ENCODE results near the gene CTPS1.

CTPS1 gene

DNA sequence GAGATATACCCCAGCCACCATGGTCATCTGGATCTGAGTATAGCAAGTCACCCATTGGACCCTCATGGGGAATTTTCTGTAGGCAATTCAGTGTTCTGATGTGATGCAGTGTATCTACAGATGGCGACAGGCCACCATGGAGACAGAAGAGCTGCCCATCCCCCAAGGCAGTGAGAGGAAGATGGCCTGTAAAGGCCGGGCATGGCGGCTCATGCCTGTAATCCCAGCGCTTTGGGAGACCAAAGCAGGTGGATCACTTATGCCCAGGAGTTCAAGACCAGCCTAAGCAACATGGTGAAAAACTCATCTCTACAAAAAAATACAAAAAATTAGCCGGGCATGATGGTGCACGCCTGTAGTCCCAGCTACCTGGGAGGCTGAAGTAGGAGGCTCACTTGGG is 41.1 kb upstream of the CTPS1 start:
- TF ChIP-seq, protein P1, sequence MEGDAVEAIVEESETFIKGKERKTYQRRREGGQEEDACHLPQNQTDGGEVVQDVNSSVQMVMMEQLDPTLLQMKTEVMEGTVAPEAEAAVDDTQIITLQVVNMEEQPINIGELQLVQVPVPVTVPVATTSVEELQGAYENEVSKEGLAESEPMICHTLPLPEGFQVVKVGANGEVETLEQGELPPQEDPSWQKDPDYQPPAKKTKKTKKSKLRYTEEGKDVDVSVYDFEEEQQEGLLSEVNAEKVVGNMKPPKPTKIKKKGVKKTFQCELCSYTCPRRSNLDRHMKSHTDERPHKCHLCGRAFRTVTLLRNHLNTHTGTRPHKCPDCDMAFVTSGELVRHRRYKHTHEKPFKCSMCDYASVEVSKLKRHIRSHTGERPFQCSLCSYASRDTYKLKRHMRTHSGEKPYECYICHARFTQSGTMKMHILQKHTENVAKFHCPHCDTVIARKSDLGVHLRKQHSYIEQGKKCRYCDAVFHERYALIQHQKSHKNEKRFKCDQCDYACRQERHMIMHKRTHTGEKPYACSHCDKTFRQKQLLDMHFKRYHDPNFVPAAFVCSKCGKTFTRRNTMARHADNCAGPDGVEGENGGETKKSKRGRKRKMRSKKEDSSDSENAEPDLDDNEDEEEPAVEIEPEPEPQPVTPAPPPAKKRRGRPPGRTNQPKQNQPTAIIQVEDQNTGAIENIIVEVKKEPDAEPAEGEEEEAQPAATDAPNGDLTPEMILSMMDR (IDR thresholded peaks at IDR 0.05; ENCODE audit: control extremely low read depth, extremely low read depth, low read depth, missing control alignments): no peak
- ChIA-PET CTCF (interaction anchor here (0.6 to 12.0 kb wide), 2 partner anchors 14 to 70 kb away, joined by 3 to 144 read pairs; no protein-coding TSS in a partner anchor), POLR2A (no interaction called here)
- no peak for DNase-seq (ENCODE audit: extremely low spot score)

DNA sequence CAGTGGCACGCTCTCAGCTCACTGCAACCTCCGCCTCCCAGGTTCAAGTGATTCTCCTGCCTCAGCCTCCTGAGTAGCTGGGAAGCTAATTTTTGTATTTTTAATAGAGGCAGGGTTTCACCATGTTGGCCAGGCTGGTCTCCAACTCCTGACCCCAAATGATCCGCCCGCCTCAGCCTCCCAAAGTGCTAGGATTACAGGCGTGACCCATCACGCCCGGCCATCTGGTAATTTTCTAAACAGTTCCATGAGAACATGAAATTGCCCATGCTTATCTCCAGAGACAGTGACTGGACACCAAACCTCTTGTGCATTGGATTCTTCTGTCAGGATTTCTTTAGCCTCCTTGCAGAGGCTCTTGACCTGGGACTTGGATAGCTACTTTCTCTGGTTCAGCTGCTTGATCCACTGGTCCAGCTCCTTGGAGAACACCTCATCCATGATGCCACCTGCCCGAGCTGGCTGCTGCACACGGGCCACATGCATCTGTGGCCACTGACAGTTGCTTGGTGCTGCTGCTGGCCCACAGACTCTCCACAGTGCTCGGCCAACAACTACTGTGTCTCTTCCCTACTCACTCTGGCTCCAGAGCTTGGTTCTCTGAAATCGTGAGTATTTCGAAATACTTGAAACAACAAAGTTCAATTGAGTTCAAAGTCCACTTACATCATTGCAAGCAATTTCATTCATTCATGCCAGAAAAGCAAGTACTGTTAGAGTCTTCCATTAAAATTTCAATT is 40.0 kb upstream of the CTPS1 start:
- POLR2A ChIA-PET: no interaction called here
- no peak for DNase-seq (ENCODE audit: extremely low spot score)
- TF ChIP-seq, protein P1 (IDR thresholded peaks at IDR 0.05; ENCODE audit: control extremely low read depth, extremely low read depth, low read depth, missing control alignments): no peak
- CTCF ChIA-PET: interaction anchor here (0.8 to 12.0 kb wide), 2 partner anchors 13 to 34 kb away, joined by 3 to 144 read pairs; no protein-coding TSS in a partner anchor

DNA sequence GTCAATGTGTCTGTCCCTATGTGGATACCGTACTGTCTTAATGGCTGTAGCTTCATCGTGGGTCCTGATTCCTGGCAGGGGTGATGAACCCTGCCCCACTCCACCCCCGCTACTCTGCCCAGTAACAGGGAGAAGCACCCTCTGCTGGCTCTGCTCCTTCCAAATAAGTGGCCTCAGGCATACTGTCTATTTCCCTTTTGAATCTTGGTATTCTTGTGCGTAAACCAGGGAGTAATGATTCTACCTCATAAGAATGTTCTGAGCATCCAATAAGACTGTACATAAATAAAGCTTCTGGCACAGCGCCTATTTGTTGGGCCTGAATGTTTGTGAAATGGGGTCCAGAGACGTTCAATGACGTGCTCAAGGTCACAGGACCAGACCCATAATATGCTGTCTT is 35.2 kb upstream of the CTPS1 start:
- no peak for DNase-seq (ENCODE audit: extremely low spot score)
- ChIA-PET CTCF (interaction anchor here (1.0 to 12.0 kb wide), 5 partner anchors 8 to 332 kb away, joined by 4 to 144 read pairs (median 6); no protein-coding TSS in a partner anchor), POLR2A (no interaction called here)
- TF ChIP-seq, protein P1 (IDR thresholded peaks at IDR 0.05; ENCODE audit: control extremely low read depth, extremely low read depth, low read depth, missing control alignments): no peak

DNA sequence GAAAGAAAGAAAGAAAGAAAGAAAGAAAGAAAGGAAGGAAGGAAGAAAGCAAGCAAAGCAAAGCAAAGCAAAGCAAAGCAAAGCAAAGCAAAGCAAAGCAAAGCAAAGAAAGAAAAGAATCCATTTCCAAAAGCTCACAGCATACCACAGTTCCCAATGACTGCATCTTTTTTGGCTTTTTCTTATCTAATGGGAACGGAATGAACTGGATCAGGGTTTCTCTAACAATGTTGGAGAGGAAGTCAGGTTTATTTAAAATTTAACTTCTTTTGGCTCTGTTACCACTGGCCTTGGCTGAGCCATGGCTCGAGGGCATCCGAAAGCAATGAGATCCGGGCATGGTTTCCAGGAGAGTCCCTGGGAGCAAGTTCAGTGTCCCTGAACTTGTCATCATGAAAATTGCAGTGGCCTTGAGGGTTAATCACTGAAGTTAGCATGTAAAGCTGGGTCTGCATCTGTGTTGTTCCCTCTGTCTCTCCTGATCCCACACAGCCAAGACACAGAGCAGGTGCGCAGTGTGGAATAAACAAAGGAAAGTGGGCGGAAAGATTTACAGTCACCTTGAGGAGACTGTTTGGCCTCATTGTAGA is 34.6 kb upstream of the CTPS1 start:
- TF ChIP-seq, protein P1 (IDR thresholded peaks at IDR 0.05; ENCODE audit: control extremely low read depth, extremely low read depth, low read depth, missing control alignments): no peak
- DNase-seq (ENCODE audit: extremely low spot score): no peak
- ChIA-PET CTCF (interaction anchor here (1.8 to 12.0 kb wide), 3 partner anchors 7 to 333 kb away, joined by 6 to 144 read pairs (median 7); no protein-coding TSS in a partner anchor), POLR2A (no interaction called here)

DNA sequence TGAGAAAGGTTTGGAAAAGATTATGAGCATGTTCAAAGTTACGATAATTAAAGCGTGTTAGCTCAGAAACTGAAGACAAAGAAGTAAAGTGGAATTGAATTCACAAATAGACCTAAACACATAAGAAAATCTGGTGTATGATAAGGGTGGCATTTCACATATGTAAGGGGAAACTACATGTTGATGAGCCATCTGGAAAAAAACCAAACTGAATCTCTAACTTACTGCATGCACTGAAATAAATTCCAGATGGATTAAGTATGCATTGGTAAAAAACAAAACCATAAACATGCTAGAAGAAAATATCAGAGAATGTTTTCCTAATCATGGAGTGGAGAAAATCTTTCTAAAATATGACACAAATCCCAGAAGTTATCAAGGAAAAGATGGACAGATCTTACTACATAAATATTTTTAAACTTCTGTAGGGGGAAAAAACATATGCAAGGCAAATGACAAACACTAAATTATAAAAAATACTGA is 34.0 kb upstream of the CTPS1 start:
- TF ChIP-seq, protein P1 (IDR thresholded peaks at IDR 0.05; ENCODE audit: control extremely low read depth, extremely low read depth, low read depth, missing control alignments): no peak
- POLR2A ChIA-PET: no interaction called here

DNA sequence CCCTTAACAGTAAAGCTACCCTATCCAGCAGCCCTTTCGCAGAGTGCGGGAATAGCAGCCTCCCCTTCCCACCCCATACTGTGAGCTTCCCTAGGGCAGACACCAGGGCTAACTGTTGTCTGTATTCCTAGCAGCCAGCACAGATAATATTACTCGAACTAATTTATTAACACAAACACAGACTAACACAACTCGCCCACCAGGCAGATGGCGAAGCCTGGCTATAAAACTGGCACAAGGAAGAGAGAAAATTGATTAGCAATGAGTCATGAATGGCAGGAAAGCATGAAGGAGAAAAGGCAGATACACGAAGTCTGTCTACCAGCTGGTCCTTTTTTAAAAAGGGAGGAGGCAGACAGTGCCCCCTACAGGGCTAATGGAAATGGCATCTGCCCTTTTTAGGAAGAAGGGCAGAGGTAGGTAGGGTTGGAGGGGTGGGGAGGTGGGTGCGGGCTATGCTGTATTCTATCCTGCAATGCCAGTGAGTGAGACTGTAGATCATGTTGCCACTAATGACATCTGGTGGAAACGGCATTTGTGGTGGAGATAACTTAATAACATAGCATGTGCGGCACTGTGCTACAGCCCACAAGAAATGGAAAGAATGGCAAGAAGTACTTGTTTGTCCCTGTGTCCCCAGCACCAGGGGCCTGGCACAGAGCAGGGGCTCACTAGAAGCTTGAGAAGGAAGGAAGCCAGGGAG is 30.6 kb upstream of the CTPS1 start:
- DNase-seq (ENCODE audit: extremely low spot score): peak; percentile 55
- ChIA-PET CTCF (interaction anchor here (0.5 to 10.0 kb wide), 35 partner anchors 9 to 372 kb away, joined by 3 to 144 read pairs (median 4); partner anchors contain the start of gene CITED4), POLR2A (no interaction called here)

More for the DNA sequence above, 34.0 kb upstream of the CTPS1 start:
- DNase-seq (ENCODE audit: extremely low spot score): no peak
- CTCF ChIA-PET: interaction anchor here (1.1 to 12.0 kb wide), 3 partner anchors 7 to 172 kb away, joined by 4 to 144 read pairs (median 7); no protein-coding TSS in a partner anchor

More for the DNA sequence above, 30.6 kb upstream of the CTPS1 start:
- TF ChIP-seq, protein P1 (IDR thresholded peaks at IDR 0.05; ENCODE audit: control extremely low read depth, extremely low read depth, low read depth, missing control alignments): peak; percentile 52

Measured in GM10248 (cell line).